Esophagus squamous epithelium (tissue), 4 donors: ENCODE results near the gene CLCN2.

Source experiments
- POLR2A ChIP-seq, 4 donors: fragments of 450-650 bp; IDR thresholded peaks; one replicate each; pipeline ENCODE4 v1.6.1; 2017; ENCODE audit warnings: antibody characterized with exemption in 4 of 4, mild to moderate bottlenecking in 4 of 4, moderate library complexity in 3 of 4
- TF ChIP-seq, protein P1 (sequence below), 6 experiments: fragments of 450-650 bp in 4 of 6; fragments of 200-600 bp in 2 of 6; sonication (generic) in 2 of 6; IDR thresholded peaks; one replicate each; pipeline ENCODE4 v1.5.1; 2016 to 2019; ENCODE audit warnings: antibody characterized with exemption in 6 of 6, mild to moderate bottlenecking in 4 of 6, moderate library complexity in 4 of 6

DNA sequence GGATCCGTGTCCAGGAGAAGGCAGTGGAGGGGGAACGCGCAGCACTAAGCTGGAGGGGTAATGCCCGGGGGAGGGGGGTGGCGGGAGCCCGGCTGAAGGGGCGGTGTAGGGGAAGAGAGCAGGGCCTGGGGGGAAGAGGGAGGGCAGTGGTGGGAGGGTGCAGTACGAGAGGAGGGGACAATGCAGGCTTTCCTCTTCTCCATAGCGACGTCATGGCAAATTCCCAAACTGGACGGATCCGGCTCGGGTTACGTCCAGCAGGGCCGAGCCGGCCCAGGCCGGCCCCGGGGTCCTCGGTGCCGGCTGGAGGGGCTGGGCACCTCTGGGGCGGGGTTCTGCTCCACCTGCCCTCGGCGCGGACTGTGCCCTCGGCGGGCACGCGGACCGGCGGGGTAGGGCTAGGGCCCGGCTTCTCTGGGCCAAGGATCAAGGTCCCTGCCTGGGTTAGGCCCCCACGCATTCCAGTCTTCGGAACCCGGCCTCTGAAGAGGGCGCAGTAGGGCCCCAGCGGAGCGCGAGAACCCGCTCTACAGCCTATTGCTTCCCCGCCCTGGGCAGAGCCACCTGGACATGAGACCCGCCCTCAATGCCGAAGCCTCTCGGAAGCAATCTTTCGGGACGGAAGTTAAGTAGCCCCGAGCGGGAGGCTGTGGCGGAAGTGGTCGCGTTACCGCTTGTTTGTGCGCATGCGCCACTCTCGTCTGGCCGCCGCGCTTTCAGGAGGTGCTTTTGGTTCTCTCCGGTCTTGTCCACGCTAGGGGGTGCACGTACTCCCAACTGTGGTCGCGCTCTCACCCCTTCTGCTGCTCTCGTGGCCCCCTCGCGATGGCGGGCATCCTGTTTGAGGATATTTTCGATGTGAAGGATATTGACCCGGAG, 1.5 kb upstream of the CLCN2 start:
- TF ChIP-seq POLR2A (IDR thresholded peaks at IDR 0.05), result peak in 3 of 4 donors; percentile 64 to 84 (median 82)
- TF ChIP-seq, protein P1, sequence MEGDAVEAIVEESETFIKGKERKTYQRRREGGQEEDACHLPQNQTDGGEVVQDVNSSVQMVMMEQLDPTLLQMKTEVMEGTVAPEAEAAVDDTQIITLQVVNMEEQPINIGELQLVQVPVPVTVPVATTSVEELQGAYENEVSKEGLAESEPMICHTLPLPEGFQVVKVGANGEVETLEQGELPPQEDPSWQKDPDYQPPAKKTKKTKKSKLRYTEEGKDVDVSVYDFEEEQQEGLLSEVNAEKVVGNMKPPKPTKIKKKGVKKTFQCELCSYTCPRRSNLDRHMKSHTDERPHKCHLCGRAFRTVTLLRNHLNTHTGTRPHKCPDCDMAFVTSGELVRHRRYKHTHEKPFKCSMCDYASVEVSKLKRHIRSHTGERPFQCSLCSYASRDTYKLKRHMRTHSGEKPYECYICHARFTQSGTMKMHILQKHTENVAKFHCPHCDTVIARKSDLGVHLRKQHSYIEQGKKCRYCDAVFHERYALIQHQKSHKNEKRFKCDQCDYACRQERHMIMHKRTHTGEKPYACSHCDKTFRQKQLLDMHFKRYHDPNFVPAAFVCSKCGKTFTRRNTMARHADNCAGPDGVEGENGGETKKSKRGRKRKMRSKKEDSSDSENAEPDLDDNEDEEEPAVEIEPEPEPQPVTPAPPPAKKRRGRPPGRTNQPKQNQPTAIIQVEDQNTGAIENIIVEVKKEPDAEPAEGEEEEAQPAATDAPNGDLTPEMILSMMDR (IDR thresholded peaks at IDR 0.05), result peak; percentile 26 to 55 (median 36)
